ENCODE data around the gene GOLGA6D.
"Not testable (repeated sequence)": the region's sequence is repeated elsewhere in the genome, so short reads cannot be mapped to it uniquely, and the experiment has no call there.

GOLGA6D gene

DNA sequence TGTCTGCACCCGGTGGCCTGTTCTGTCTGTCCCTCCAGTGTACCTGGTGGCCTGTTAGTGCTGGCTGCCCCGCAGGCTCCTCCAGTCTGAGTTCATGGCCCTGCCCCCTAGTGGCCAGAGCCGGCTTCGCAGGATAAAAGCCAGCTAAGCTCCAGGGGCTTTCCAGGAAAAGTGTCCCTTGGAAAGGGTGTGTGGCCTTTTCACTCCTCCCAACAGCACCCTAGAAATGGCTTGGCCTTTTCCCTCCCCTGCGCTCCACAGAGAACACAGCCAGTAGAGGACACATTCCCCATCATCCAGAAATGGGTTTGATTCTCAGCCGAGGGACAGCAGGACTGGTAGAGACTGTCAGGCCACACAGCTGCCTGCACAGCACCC lies 16.7 kb downstream of the GOLGA6D start:
- not testable (repeated sequence) for H3K4me3 ChIP-seq (ENCODE audit: low read depth, low read length)
- TF ChIP-seq, protein P1, sequence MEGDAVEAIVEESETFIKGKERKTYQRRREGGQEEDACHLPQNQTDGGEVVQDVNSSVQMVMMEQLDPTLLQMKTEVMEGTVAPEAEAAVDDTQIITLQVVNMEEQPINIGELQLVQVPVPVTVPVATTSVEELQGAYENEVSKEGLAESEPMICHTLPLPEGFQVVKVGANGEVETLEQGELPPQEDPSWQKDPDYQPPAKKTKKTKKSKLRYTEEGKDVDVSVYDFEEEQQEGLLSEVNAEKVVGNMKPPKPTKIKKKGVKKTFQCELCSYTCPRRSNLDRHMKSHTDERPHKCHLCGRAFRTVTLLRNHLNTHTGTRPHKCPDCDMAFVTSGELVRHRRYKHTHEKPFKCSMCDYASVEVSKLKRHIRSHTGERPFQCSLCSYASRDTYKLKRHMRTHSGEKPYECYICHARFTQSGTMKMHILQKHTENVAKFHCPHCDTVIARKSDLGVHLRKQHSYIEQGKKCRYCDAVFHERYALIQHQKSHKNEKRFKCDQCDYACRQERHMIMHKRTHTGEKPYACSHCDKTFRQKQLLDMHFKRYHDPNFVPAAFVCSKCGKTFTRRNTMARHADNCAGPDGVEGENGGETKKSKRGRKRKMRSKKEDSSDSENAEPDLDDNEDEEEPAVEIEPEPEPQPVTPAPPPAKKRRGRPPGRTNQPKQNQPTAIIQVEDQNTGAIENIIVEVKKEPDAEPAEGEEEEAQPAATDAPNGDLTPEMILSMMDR (IDR thresholded peaks at IDR 0.05; ENCODE audit: low read depth, low read length), result peak; percentile 32; the same call in 1 of the 2 replicates

DNA sequence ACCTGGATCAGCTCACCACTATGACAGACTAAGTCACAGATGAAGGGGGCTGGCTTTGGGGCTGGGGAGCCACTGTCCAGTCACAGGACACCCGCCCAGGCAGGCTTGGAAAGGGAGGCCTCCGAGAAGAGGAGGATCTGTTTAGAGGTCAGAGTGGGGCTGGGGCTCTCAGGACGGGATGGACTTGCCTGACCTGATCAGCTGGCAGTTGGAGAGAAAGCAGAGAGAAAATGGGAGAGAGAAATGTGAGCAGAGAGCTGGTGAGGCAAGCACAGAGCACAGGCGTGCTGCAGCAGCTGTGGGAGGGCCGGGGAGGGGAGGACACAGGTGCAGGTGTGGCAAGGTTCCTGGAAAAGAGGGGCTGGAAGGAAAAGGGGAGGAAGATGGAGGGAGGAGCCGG lies 17.4 kb downstream of the GOLGA6D start:
- H3K4me3 ChIP-seq (ENCODE audit: low read depth, low read length), result not testable (repeated sequence)

DNA sequence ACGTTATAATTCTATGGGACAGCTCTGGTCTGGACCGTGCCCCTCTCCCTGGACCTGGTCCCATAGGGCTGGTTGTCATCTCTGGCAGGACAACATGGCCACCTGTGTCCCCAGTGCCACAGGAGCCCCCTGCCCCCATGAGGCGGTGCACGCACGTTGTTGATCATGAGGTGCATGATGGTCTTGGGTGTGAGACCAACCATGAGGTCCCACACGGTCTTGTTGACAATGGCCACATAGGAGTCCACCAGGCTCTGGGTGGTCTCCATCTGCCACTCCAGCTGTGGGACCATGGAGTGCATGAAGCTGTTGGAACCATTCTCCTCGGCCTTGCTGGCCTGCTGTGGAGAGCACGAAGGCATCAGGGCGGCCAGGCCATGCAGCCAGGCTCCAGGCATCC lies 19.7 kb downstream of the GOLGA6D start:
- H3K4me3 ChIP-seq (ENCODE audit: low read depth, low read length), result no peak overlapping the region
- TF ChIP-seq, protein P1 (IDR thresholded peaks at IDR 0.05; ENCODE audit: low read depth, low read length), result no peak

DNA sequence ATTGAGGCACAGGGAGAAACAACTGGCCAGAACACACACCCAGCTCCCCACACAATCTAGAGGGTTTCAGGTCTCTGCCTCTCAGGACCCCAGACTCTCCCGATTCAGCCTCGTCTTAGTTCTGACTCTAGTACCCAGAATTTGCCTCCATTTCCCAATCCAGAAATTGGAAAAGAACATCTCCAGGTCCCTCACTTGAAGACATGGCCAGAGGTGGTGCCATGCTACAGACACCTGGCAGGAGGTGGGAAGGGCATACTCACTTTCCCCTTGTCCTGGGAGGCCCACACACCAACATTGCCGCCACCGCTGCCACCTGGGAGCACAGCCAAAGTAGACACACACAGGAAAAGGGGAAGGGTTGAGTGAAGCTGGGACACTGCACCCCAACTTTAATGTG lies 20.1 kb downstream of the GOLGA6D start:
- H3K4me3 ChIP-seq (ENCODE audit: low read depth, low read length), result not testable (repeated sequence)

DNA sequence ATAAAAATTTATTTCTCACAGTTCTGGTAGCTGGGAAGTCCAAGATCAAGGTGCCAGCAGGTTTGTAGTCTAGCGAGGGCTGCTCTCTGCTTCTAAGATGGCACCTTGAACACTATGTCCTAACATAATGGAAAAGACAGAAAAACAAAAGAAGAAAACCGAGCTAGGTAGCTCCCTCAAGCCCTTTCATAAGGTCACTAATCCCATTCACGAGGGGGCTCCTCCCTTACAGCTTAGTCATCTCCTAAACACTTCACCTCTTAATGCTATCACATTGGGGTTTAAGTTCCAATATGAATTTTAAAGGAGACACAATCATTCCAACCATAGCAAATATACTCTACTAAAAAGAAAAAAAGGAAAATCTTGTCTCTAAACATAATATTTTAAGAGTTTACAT lies 23.6 kb downstream of the GOLGA6D start:
- TF ChIP-seq, protein P1 (IDR thresholded peaks at IDR 0.05; ENCODE audit: low read depth, low read length), result no peak
- H3K4me3 ChIP-seq (ENCODE audit: low read depth, low read length), result no peak overlapping the region

DNA sequence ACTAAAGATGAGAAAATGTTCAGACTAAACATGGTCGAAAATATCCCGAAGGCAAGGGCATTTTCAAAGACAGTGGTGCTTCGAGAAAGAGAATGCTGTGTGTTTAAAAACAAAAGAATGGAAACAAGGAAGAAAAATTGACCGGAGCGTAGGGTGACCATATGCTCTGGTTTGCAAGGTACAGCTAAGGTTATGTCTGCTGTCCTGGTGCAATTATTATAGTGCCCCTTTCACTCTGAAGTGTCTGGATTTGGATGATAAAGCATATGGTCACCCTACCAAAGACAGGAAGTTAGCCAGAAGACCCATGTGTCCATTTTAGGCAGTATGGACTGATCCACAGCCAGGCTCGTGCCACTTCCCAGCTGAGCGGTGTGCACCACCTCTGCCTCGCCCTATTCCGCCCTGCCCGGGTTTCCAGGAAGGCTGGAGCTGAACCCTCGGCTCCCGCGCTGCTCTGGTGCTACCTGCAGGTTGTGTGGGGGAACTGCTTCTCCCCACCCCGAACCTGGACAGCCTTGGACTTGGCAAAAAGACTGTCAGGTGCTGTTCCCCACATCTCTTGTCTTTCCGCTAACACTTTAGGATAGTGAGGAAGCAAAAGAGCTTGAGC lies 25.2 kb downstream of the GOLGA6D start:
- H3K4me3 ChIP-seq (ENCODE audit: low read depth, low read length), result no peak overlapping the region
- TF ChIP-seq, protein P1 (IDR thresholded peaks at IDR 0.05; ENCODE audit: low read depth, low read length), result no peak

DNA sequence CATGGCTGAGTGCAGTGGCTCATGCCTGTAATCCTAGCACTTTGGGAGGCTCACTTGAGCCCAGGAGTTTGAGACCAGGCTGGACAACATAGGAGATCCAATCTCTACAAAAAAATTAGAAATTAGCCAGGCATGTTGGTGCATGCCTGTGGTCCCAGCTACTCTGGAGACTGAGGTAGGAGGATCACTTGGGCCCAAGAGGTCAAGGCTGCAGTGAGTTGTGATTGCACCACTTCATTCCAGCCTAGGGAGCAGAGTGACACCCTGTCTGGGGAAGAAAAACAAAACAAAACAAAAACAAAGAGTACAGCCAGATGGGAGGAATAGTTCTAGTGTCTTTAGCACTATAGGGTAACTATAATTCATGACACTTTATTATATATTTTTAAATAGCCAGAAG lies 27.1 kb downstream of the GOLGA6D start:
- TF ChIP-seq, protein P1 (IDR thresholded peaks at IDR 0.05; ENCODE audit: low read depth, low read length), result no peak
- H3K4me3 ChIP-seq (ENCODE audit: low read depth, low read length), result no peak overlapping the region

DNA sequence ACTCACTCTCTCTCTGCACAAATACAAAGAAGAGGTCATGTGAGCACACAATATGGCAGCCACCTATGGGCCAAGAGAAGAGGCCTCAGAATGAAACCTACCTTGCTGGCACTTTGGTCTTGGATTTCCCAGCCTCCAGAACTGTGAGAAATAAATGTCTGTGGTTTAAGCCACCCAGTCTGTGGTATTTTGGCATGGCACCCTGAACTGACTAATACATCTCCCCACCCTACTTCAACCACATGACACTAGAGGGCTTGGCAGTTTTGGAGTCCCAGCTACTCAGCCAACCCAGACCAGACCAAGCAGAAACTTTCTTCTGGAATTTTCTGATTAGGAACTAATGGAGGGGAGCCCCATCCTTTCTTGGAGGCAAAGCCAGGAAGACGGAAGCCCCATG lies 29.9 kb downstream of the GOLGA6D start:
- H3K4me3 ChIP-seq (ENCODE audit: low read depth, low read length), result not testable (repeated sequence)

DNA sequence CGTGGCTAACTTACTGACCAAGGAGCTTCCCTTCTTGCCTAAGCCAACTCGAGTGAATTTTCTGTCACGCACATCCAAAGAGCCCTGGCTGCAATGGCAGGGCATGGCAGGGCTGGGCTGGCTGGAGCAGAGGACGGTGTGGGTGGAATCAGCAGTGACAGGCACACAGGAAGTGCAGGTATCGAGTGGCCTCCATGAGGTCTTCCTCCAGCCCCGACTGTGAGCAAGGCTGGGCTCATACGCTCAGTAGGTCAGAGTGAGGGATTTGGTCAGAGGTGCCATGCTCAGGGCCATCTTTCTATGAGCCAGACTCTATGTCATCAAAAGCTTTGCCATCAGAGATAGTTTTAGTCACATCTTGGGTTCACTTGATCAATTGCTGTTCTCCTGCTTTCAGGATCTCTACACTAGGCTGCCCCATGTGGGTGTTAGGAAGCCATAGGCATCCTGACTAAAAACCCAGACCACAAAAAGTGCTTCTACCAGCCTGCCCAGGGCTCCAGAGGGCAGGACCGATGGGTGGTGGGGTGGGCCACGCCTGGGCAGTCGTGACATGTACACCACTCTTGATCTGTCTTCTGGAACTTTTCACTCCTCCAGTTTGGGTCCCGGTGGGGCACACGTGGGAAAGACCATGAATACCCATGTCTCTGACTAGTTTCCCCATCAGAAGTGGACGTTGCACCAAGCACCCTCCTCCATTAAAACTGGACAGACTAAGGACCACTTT lies 30.6 kb downstream of the GOLGA6D start:
- H3K4me3 ChIP-seq (ENCODE audit: low read depth, low read length), result no peak overlapping the region
- TF ChIP-seq, protein P1 (IDR thresholded peaks at IDR 0.05; ENCODE audit: low read depth, low read length), result no peak
